C4-2B (cell line): Measurements from ENCODE around the gene MAP2.

Experiments
- ZFX ChIP-seq: fragments of 450-650 bp; IDR thresholded peaks from 2 replicates; pipeline ENCODE4 v1.6.1; 2017
- TF ChIP-seq, protein P1 (sequence below): fragments of 450-650 bp; conservative IDR thresholded peaks from 2 replicates; pipeline ENCODE4 v1.5.1; 2017; ENCODE audit warnings: mild to moderate bottlenecking

DNA sequence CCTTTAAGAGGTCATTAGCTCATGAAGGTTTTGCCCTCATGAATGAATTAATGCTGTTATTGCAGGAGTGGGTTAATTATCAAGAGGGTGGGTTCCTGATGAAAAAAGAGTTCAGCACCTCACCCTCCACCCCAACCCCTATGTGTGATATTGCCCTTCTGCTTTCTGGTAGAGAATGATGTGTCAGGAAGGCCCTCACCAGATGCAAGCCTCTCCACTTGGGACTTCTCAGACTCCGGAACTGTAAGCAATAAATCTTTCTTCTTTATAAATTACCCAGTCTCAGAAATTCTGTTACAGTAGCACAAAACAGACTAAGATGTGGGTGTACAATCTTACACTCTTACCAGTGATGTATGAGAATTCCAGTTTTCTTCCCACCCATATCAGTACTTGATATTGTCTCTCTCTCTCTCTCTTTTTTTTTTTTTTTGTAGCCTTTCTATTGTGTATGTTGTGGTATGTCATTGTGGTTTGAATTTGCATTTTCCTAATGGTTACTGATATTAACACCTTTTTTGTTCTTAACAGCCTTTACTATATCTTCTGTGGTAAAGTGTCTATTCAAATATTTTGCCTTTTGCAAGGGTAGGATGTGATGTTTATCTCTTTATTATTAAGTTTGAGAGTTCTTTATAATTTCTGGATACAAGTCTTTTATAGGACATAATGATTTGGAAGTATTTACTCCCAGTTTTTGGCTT, 10.4 kb upstream of the MAP2 start:
- TF ChIP-seq ZFX: no peak
- TF ChIP-seq, protein P1, sequence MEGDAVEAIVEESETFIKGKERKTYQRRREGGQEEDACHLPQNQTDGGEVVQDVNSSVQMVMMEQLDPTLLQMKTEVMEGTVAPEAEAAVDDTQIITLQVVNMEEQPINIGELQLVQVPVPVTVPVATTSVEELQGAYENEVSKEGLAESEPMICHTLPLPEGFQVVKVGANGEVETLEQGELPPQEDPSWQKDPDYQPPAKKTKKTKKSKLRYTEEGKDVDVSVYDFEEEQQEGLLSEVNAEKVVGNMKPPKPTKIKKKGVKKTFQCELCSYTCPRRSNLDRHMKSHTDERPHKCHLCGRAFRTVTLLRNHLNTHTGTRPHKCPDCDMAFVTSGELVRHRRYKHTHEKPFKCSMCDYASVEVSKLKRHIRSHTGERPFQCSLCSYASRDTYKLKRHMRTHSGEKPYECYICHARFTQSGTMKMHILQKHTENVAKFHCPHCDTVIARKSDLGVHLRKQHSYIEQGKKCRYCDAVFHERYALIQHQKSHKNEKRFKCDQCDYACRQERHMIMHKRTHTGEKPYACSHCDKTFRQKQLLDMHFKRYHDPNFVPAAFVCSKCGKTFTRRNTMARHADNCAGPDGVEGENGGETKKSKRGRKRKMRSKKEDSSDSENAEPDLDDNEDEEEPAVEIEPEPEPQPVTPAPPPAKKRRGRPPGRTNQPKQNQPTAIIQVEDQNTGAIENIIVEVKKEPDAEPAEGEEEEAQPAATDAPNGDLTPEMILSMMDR: no peak
